A673 (cell line): ENCODE results near the gene GCN1. TPM values are rescaled to one million over a fixed set of nuclear protein-coding genes. Genes with fewer than 3 reads are reported as not detected.

Experiments
- BruUV-seq: library from RNA; stranded (reverse); fragments of 400-500 nt; replicated peaks from 2 replicates; lab custom pipeline; 2021; lab: Mats Ljungman, UMichigan
- CTCF ChIA-PET: fragments of 300-600 bp; sonication (Branson Sonifier 250); formaldehyde crosslinking; loops from one replicate; lab custom pipeline; 2022; ENCODE audit warnings: antibody characterized with exemption; lab: Charles Lee
- POLR2A ChIA-PET: fragments of 300-600 bp; sonication (Branson Sonifier 250); formaldehyde crosslinking; loops from one replicate; lab custom pipeline; 2022; ENCODE audit warnings: antibody characterized with exemption; ENCODE audit not compliant: low non-redundant PET; lab: Charles Lee
- DNase-seq: peaks from one replicate; pipeline ENCODE4 v3.0.0-alpha.2; 2015; ENCODE audit warnings: low spot score
- H3K27ac ChIP-seq: fragments of 200-600 bp; sonication (generic); 2 replicates; pipeline ENCODE4 v1.5.1; 2016; ENCODE audit warnings: mixed run types, low read depth, mild to moderate bottlenecking, mixed read lengths, antibody characterized with exemption, low read length; ENCODE audit not compliant: poor library complexity, severe bottlenecking
- H3K27me3 ChIP-seq: fragments of 200-600 bp; sonication (generic); replicated peaks from 2 replicates; pipeline ENCODE4 v1.6.1; 2017; ENCODE audit warnings: mixed run types, low read depth, mild to moderate bottlenecking, mixed read lengths, antibody characterized with exemption, low read length; ENCODE audit not compliant: insufficient read depth, poor library complexity
- H3K36me3 ChIP-seq: fragments of 200-600 bp; sonication (generic); 2 replicates; pipeline ENCODE4 v1.6.1; 2016; ENCODE audit warnings: mixed run types, mild to moderate bottlenecking, mixed read lengths, antibody characterized with exemption, low read length; ENCODE audit not compliant: insufficient read depth, poor library complexity, severe bottlenecking
- H3K4me1 ChIP-seq: fragments of 200-600 bp; sonication (generic); 2 replicates; pipeline ENCODE4 v1.6.1; 2017; ENCODE audit warnings: mixed run types, mild to moderate bottlenecking, mixed read lengths, antibody characterized with exemption, low read length; ENCODE audit not compliant: insufficient read depth, poor library complexity, severe bottlenecking
- H3K4me3 ChIP-seq: fragments of 200-600 bp; sonication (generic); 2 replicates; pipeline ENCODE4 v1.5.1; 2016; ENCODE audit warnings: low read depth, mixed run types, mild to moderate bottlenecking, mixed read lengths, low read length; ENCODE audit not compliant: poor library complexity, severe bottlenecking
- H3K9me3 ChIP-seq: fragments of 200-600 bp; sonication (generic); 2 replicates; pipeline ENCODE4 v1.6.1; 2016; ENCODE audit warnings: mixed run types, low read depth, mild to moderate bottlenecking, mixed read lengths, antibody characterized with exemption, low read length; ENCODE audit not compliant: poor library complexity, severe bottlenecking
- EZH2 ChIP-seq: fragments of 200-600 bp; sonication (generic); IDR thresholded peaks from 2 replicates; pipeline ENCODE4 v1.6.1; 2017; ENCODE audit warnings: borderline replicate concordance, low read depth, mild to moderate bottlenecking, mixed read lengths, antibody characterized with exemption, low read length; ENCODE audit not compliant: poor library complexity, severe bottlenecking
- intact Hi-C: fragments of 100-400 bp; cut with micrococcal nuclease; formaldehyde crosslinking; loops from one replicate; pipeline ENCODE4 v1.10.0; 2022; ENCODE audit not compliant: unreplicated experiment
- total RNA-seq: library from RNA; stranded (reverse); gene quantifications from 2 replicates; pipeline ENCODE4 v1.2.3, GENCODE V29; 2021
- TF ChIP-seq, protein P1 (sequence below): fragments of 300-800, 200-600 bp; sonication (generic); conservative IDR thresholded peaks from 2 replicates; pipeline ENCODE4 v1.5.1; 2017; ENCODE audit warnings: low read depth, mild to moderate bottlenecking, antibody characterized with exemption, low read length, moderate library complexity, mixed read lengths

The GCN1 gene
- total RNA-seq, 1 experiment from 2014 or later = 129 TPM

DNA sequence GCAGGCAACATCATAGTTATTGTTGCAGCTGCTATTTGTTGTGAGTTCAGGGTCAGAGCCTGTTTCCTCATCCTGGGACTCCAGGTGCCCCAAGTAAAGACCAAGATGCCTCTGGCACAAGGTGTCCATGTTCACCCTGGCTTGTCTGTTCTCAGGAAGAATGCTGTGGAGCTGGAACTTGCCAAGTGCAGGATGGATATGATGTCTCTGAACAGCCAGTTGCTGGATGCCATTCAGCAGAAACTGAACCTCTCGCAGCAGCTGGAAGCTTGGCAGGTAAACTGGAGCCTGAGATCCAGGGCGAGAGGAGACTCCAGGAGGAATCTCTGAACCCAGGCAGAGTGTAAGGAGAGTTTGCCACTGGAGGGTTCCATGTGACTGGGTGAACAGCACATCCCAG, 104.7 kb downstream of the GCN1 start:
- intact Hi-C loops = no loop called here
- H3K27ac ChIP-seq = no peak overlapping the region
- CTCF ChIA-PET = no interaction called here
- peaks cover 35% of the 10 kb centered on the region for H3K4me1 ChIP-seq
- no peaks in the 10 kb centered on the region for H3K9me3 ChIP-seq
- POLR2A ChIA-PET = no interaction called here
- no TSS peak for BruUV-seq
- H3K36me3 ChIP-seq = no peaks in the 10 kb centered on the region
- TF ChIP-seq, protein P1, sequence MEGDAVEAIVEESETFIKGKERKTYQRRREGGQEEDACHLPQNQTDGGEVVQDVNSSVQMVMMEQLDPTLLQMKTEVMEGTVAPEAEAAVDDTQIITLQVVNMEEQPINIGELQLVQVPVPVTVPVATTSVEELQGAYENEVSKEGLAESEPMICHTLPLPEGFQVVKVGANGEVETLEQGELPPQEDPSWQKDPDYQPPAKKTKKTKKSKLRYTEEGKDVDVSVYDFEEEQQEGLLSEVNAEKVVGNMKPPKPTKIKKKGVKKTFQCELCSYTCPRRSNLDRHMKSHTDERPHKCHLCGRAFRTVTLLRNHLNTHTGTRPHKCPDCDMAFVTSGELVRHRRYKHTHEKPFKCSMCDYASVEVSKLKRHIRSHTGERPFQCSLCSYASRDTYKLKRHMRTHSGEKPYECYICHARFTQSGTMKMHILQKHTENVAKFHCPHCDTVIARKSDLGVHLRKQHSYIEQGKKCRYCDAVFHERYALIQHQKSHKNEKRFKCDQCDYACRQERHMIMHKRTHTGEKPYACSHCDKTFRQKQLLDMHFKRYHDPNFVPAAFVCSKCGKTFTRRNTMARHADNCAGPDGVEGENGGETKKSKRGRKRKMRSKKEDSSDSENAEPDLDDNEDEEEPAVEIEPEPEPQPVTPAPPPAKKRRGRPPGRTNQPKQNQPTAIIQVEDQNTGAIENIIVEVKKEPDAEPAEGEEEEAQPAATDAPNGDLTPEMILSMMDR = no peak
- TF ChIP-seq EZH2 = no peak
- H3K27me3 ChIP-seq = no peaks in the 10 kb centered on the region
- no peak overlapping the region for H3K4me3 ChIP-seq
- DNase-seq = no peak

DNA sequence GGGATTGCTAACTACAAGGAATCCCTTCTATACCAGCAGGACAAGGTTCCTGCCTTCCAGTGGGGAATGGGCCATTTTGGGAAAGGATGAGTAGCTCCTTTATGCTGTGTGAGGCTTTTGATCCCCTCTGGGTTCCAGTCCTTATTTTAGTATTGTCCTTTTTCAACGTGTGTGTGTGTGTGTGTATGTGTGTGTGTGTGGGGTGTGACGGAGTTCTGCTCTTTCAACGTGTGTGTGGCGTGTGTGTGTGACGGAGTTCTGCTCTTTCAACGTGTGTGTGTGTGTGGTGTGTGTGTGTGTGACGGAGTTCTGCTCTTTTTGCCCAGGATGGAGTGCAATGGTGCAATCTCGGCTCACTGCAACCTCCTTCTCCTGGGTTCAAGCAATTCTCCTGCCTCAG, 105.4 kb downstream of the GCN1 start:
- H3K27ac ChIP-seq = no peak overlapping the region
- no peaks in the 10 kb centered on the region for H3K36me3 ChIP-seq
- DNase-seq = no peak
- ChIA-PET CTCF (no interaction called here), POLR2A (no interaction called here)
- H3K4me3 ChIP-seq = no peak overlapping the region
- H3K9me3 ChIP-seq = no peaks in the 10 kb centered on the region
- H3K4me1 ChIP-seq = peaks cover 35% of the 10 kb centered on the region
- no peak for TF ChIP-seq EZH2
- TF ChIP-seq, protein P1 = no peak
- no peaks in the 10 kb centered on the region for H3K27me3 ChIP-seq
- intact Hi-C loops = no loop called here
- BruUV-seq = no TSS peak

DNA sequence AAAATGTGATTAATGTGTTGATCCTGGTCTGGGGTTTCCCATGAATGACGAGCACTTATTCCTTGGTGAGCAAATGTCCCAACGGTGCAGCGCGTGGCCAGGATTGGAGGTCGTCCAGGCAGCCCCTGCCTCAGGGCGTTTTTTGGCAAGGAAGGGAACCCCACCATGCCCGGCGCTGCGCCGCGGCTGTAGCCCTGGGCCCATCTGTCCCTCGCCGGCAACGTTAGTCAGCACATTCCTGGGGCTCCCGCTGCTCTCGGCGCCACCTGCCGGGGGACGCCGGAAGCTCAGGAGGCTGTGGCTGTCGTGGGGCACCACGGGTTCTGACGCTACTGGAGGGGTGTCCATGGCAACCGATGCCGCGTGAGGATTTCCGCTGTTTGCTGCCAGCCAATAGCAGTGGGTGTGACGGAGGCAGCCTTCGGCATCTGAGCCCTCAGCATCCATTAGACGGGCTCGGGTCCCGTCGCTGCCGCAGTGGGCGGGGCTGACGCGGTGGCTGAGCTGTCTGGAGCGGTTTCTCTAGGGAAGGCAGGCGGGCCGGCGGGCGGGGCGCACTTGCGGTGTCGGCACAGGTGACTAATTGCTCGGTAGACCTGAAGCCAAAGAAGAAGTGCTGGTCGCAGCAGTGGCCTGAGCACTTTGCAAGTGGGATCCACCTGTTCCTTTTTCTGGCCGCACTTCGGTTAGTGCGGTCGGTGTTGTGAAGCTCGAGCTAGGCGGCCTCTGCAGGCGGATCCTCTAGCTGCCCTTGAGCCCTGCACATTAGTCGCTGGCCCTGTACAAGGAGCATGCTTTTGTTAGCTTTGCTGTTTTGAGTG, 107.5 kb downstream of the GCN1 start:
- intact Hi-C loops = loop anchor here (2.0 kb wide), 1 partner anchor 98 kb away; the partner anchor contains the start of gene BICDL1
- peak overlapping the region; percentile 69 for H3K27ac ChIP-seq
- no peaks in the 10 kb centered on the region for H3K36me3 ChIP-seq
- H3K9me3 ChIP-seq = no peaks in the 10 kb centered on the region
- H3K4me3 ChIP-seq = peak overlapping the region; percentile 43
- ChIA-PET POLR2A (interaction anchor here (1.0 kb wide), 1 partner anchor 114 kb away, joined by 3 read pairs; the partner anchor contains the start of gene RPLP0), CTCF (interaction anchor here (1.0 kb wide), 1 partner anchor 141 kb away, joined by 3 read pairs; no protein-coding TSS in a partner anchor)
- BruUV-seq = no TSS peak
- peak; percentile 100 for DNase-seq
- H3K27me3 ChIP-seq = no peaks in the 10 kb centered on the region
- no peak for TF ChIP-seq EZH2
- TF ChIP-seq, protein P1 = peak; percentile 99
- peaks cover 35% of the 10 kb centered on the region for H3K4me1 ChIP-seq
